RPMI8226 (cell line): ENCODE results near the gene KCTD2.
"Not testable (repeated sequence)": the region's sequence is repeated elsewhere in the genome, so short reads cannot be mapped to it uniquely, and the experiment has no call there.

Experiments used
- DNase-seq: peaks from one replicate; pipeline ENCODE4 v3.0.0-alpha.2; 2015

The KCTD2 gene

DNA sequence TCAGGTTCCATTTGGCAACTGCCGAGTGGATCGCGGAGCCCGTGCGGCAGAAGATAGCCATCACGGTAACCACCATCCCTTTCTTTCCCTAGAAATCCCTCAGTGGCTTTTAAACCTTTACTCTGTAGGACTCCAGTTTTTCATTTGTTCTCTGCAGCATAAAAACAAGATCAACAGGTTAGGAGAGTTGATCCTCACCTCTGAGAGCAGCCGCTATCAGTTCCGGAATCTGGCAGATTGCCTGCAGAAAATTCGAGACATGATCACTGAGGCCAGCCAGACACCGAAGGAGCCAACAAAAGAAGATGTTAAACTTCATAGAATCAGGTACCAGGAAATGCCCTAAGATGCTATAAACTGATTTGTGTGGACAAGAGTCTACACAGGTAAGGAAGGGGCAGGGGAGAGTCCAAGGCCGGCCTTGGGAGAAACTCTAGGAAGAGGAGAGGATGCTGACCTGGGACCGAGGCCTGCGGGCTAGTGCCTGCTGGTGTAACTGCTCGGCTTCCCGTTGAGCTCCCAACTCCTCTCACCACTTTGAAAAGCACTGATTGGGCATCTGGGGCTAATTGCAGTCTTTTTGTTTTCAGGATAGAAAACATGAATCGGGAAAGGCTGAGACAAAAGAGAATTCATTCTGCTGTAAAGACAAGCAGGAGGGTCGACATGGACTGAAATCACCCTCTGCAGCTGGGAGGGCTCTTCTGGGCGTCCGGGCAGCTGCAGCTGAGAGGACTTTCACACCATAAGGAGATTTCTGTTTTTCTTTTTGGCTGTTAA lies 26.5 kb upstream of the KCTD2 start:
- no peak for DNase-seq

DNA sequence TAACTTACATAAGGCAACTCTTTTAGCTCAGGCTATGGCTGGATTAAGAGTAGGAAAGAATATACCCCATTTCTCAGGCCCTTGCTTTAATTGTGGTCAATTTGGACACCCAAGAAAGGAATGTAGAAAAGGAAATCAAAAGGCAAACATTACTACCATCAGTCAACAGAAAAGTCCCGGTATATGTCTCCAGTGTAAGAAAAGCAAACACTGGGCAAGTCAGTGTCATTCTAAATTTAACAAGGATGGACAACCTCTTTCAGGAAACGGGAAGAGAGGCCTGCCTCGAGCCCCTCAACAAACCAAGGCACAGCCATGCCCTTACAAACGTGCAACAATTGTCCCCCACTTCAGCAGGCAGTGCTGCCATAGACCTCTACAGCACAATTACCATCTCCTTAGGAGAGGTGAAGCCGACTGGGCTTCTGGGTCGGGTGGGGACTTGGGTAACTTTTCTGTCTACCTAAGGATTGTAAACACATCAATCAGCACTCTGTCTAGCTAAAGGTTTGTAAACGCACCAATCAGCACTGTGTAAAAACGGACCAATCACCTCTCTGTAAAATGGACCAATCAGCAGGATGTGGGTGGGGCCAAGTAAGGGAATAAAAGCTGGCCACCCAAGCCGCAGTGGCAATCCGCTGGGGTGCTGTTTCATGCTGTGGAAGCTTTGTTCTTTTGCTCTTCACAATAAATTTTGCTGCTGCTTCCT lies 22.2 kb upstream of the KCTD2 start:
- DNase-seq: no peak

DNA sequence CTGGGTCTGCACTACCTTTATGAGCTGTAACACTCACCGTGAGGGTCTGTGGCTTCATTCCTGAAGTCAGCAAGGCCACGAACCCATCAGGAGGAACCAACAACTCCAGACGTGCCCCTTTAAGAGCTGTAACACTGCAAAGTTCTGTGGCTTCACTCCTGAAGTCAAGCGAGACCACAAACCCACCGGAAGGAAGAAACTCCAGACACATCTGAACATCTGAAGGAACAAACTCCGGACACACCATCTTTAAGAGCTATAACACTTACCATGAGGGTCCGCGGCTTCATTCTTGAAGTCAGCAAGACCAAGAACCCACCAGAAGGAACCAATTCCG lies 21.7 kb upstream of the KCTD2 start:
- not testable (repeated sequence) for DNase-seq

DNA sequence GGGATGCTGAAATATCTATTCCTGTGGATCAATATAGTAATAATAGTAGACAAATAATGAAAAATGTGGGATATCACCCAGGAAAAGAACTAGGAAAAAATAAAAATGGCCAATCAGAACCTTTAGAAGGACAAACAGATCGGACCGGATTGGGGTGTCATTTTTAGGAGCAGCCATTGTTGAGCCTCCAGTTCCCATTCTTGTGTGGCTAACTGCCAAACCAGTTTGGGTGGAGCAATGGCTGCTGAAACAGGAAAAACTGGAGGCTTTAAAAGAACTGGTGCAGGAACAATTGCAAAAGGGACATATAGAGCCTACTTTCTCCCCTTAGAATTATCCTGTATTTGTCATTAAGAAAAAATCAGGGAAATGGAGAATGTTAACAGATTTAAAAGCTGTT lies 20.4 kb upstream of the KCTD2 start:
- not testable (repeated sequence) for DNase-seq

DNA sequence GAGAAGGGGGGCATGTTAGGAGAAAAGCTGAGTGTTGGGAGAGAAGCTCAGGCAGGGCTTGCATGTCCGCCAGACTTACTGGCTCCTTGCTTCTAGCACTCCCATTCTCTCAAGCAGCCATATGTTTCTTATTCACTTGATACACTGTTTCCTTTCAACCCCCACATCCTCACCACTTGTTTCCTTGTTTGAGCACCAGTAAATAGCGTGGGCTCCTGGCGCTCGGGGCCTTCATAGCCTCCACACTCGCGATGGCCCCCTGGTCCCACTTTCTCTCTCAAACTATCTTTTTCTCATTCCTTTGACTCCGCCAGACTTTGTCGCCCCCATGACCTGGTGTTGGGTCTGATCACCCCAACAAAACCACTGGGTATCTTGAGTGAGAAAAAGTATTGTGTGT lies 16.9 kb upstream of the KCTD2 start:
- no peak for DNase-seq

DNA sequence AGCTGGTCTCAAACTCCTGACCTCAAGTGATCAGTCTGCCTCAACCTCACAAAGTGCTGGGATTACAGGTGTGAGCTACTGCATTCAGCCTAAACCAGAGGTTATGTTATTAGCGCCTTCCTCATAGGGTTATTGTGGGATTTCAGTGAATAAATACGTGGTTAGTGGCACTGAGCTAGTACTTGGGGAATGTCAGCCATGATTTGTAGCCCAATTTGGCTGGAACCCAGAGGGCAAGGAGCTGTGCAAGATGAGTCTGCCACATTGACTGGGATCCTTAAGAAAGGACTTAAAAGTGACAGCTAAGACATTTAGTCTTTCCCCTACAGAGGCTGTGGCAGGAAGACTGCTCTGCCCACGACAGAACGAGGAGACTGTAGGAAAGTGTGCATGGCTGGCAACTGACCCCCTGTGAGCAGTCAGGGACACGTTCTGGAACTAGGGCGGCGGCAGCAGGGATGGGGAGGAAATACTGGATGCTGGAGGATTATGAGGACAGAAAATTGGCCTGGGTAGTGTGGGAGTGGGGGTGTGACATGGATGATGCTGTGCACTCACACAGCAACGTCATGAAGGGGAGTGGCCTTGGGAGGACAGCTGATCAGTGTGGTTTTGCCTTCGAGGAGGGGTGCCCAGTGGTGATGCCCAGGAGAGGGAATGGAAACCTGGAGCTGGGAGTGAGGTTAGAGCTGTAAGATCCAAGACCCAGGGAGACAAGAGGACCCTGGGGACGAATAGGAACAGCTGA lies 14.9 kb upstream of the KCTD2 start:
- DNase-seq: peak; percentile 61

DNA sequence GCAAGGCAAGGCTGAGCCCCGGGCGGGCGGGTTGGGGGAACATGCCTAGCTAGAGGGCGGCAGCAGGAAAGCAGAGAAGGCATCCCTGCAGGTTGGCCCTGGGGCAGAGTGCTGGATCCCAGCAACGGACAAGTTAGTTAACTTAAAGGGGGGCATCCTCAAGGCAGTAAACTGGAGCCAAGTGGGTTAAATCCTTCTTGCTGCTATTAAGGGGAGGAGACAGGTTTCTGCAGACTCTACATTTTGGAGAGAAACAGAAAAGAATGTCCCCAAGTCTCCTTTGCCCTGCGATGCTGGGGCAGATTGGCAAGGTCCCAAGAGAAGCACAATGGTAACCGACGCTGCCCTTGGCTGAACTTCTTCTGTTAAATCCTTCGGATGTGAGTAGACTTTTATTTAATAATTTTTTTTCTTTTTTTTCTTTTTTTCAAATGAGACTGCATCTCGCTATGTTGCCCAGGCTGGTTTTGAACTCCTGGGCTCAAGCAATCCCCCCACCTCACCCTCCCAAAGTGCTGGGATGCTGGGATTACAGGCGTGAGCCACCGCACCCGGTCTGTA lies 14.2 kb upstream of the KCTD2 start:
- peak; percentile 76 for DNase-seq

DNA sequence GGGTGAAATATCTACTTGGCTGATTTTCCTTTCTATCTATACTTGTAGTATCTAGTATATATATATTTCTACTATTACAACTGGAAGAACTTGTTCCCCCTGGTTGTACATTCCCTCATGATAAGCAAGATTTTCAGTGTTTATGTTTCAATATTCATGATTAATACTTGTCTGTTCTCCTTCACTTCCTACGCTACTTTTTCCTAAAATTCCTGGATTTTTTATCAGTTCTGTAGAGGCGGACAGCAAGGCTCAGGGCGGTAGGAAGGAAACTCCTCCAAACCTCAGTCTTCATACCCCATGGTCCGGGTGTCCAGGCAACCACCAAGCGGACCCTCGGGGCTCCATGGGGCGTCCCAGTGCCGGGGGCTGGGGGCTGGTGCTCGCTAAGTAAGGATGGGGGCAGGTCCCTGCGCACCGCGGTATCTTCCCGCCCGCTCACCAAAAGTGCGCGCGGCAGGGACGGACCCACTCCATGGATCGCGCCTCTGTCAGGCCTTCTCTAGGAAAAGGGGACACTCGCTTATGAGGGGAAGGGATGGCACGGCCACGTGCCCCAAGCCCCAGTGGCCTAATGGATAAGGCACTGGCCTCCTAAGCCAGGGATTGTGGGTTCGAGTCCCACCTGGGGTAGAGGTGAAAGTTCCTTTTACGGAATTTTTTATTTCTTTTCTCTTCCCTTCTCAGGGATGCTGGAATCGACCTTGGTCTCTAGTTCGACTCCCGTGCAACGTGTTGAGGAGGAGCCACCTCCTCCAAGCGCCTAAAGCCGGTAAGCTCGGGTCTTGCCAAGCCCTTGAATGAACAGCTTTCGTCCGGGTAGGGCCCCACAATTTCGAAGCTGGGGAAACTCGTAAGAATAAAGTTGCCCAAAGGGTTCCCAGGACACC lies 13.4 kb upstream of the KCTD2 start:
- peak; percentile 91 for DNase-seq

DNA sequence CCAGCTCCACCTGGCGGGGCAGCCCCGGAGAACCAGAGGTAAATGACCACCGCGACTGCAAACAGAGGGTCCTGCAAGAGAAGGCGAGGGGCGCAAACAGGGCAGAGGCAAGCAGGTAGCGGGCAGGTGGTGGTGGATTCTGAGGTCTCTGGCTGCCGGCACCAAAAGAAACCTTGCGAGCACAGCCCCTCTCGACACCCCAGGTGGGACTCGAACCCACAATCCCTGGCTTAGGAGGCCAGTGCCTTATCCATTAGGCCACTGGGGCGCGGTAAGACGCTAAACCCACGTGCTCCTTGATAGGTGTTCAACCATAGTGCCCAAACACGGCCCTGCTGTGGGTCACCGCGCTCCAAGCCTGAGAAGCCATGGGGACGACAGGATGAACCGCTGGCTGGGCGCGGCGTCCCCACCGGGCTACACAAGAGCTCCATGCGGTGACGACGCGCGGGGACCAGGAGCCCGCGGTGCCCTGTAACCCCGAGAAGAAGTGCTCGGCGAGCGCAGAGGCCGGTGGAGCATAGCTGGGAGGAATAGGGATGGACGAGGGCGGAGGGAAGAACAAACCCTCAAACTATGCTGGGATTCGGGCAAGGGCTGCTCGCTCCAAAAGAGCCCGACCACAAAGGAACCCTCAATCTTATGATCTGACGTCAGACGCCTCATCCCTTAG lies 12.7 kb upstream of the KCTD2 start:
- DNase-seq: peak; percentile 95

DNA sequence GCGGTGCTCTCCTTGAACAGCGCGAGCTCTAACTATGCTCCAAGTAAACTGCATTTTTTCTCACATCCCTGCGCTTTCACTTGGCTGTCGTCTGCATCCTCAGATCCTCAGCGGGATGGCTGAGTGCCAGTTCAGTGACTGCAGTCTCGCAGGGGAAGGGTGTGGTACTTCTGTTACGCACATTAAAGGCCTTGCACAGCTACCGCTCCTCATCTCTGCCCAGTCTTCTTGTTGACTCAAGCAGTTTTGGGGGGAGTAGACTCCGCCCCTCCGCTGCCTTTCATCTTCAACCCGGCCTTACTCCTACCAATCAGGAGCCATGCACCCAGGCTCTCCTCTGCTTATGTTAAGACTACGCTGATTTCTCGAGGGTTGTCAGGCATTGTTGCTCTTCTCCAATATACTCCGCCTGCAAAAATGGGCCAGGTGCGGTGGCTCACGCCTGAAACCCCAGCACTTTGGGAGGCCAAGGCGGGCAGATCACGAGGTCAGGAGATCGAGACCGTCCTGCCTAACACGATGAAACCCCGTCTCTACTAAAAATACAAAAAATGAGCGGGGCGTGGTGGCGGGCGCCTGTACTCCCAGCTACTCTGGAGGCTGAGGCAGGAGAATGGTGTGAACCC lies 10.3 kb upstream of the KCTD2 start:
- peak; percentile 15 for DNase-seq

DNA sequence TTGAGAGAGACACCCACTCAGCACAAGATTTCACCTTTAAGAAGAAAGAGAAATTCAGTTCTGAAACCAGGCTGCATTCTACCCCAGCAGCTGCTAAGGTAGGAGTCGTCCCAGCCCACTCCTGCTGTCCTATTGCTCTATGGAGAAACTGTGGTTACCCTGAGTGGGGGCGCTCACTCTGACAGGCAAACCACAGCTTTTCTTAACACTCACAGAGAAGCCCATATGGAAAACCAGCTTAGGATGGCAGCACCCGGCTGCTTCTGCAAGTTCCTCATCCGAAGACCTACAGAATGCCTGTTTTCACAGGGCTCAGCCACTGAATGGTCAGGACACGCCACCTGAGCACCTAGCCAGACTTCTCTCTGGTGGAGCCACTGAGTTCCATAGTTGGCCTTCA lies 7.8 kb upstream of the KCTD2 start:
- no peak for DNase-seq

DNA sequence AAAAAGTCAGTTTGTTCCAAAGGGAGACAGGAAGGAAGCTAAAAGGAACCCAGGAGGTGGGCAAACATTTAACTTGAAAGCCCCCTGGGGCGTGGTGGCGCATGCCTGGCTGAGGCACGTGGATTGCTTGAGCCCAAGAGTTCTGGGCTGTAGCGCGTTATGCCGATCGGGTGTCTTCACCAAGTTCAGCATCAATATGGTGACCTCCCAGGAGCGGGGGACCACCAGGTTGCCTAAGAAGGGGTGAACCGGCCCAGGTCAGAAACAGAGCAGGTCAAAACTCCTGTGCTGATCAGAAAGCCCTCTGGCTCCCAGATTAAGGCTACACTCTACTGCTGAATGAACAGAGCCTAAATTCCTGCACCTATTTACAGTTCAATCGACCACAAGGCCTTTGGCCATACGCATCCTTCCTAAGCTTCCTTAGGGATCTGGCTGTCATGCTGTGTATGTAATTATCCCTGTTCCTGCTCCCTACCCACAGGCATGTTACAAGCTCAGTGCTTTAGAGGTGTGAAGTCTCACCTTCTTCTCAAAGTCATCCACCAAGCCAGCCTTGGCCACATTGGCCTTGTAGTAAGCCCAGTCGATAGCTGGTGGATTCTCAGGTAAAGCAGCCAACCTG lies 5.3 kb upstream of the KCTD2 start:
- DNase-seq: no peak

DNA sequence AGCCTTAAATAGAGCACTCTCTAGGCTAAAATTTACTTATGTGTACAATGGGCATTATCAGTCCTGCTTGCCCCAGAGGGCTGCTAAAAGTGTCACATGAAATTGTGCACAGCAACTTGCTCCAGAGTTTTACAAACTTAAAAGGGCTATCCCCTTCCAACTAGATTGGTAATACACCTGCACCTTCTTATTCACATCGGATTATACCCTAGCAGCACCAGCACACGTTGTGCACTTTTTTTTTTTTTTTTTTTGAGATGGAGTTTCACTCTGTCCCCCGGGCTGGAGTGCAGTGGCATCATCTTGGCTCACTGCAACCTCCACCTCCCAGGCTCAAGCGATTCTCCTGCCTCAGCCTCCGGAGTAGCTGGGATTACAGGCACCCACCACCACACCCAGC lies 3.2 kb upstream of the KCTD2 start:
- not testable (repeated sequence) for DNase-seq

DNA sequence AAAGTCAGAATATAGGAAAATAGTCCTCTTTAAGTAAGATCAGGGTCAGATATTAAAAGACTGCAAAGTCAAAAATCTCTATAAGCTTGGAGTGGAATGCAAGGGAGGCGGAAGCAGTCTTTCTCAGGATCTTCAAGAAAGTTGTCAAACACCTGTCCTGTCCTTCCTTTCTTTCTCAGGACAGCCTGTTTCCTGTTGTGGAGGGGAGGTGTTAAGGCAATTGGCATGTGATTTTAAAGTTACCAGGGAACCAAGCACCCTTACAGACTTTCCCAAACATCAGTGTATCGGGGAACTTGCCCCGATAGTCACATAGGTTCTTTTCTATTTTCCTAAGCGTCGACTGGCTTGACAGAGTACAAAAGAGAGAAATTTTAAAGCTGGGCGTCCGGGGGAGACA lies 2.3 kb upstream of the KCTD2 start:
- no peak for DNase-seq

DNA sequence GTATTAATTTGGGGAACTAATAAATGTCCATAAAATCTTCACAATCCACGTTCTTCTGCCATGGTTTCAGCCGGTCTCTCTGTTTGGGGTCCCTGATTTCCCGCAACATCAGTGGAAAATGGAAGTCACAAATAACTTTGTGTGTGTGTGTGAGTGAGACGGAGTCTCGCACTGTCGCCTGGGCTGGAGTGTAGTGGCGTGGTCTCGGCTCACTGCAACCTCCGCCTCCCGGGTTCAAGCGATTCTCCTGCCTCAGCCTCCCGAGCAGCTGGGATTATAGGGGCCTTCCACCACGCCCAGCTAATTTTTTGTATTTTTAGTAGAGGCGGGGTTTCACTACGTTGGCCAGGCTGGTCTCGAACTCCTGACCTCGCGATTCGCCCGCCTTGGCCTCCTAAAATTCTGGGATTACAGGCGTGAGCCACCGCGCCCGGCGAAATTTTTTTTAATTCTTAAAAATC lies 1.0 kb upstream of the KCTD2 start:
- DNase-seq: not testable (repeated sequence)

DNA sequence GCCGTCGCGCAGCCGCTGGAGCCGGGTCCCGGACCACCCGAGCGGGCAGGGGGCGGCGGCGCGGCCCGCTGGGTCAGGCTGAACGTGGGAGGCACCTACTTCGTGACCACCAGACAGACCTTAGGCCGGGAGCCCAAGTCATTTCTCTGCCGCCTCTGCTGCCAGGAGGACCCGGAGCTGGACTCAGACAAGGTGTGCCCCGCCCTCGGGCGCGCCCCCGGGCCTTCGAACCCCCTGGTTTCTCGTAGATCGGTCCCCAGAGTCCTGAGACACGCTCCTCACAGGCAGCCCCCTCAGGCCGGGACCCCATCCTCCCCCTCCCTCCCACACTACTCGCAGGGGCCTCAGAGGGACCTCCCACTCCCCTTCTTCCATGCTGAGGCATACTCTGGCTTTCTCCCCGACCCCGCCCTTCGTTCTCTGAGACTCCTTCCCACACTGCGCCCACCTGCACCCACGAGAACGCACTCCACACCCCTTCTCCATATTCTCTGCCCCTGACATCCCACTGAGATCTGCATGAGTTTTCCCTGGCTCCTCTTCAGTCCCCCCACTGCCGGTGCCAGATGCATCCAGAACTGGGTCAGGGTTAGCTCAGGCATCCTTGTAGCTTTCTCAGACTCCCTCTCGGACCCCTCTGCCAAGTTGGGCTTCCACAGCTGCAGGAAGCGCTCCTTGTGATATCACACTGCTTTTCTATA lies 523 bp downstream of the KCTD2 start:
- DNase-seq: peak; percentile 26

DNA sequence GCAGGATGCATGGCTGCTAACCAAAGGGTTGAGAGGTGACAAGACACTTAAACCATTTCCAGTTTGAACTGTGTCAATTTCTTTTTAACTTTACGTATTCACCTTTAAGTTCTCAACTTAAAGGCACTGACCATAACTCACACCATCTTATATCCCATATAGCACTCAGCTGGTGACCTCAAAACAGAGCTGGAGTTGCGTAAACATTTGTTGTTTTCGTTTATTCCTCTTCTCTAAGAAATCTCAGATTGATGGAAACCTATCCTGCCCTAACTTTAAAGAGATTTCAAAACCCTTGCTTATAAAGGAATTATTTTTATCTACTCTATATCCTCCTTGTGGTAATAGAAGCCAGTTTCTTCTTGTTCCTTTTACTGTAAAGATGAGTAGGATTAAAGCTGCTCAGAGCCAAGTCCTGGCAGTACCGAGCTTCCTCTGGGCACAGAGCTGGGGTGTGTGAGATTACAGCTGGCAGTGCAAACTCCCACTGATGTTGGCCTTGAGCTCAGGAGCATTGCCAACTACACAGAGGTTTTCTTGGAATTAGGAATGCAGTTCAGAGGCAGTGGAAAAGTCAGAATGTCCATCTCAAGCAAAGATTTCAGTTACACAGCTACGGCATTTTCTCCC lies 1.3 kb downstream of the KCTD2 start:
- no peak for DNase-seq

DNA sequence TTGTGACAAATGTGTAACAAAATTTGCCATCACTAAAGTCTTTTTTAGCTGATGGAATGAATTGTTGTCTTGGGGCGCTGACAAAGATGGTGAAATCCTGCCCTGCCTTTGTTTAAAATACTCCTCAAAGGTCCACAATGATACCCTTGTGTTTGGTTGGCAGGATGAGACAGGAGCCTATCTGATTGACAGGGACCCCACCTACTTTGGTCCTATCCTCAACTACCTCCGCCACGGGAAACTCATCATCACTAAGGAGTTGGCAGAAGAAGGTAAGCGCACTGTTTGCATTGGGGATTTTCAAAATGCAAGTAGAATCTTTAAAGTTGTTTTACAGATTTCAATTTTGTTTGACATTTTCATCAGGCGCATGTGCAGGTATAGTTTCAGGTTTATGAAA lies 2.0 kb downstream of the KCTD2 start:
- DNase-seq: no peak

DNA sequence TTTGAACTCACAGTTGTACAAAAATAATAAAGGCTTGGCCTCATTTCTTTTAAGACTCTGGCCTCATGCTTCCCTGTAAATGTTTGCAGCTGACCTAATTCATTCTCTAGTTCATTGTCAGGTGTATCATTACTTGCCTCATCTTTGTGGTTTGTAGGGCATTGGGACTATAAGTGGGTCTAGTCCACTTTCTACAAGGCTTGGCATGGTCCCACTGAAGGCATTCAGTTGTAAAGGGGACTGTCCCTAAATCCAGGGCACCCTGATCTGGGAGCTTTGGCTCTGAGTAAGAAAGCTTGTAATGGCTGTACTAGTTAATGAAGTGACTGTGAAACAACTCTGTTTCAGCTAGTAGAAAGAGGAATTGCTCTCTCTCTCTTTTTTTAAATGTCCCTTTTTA lies 2.7 kb downstream of the KCTD2 start:
- DNase-seq: no peak

DNA sequence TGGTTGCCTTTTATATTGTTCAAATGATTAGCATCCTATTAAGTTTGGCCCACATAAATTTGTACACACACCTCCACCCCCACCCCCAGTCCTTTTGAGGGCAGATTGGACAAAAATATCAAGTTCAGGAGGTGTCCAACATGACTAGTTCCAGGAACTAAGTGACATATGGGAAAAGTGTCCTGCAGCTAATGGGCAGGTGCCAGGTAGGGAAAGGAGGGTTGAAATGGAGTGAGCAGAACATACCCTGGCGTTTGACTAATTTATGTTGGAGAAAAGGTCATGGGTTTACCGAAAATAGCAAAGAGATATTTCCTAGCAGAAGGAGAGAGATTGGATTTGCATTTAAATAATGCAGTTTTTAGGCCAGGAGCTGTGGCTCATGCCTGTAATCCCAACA lies 4.9 kb downstream of the KCTD2 start:
- no peak for DNase-seq
